ENCODE measurements around the gene MACROD2. TPM values are rescaled to one million over a fixed set of nuclear protein-coding genes. Genes with fewer than 3 reads are reported as not detected.

The MACROD2 gene
- total RNA-seq, 4 donors from 2014 or later, result 4.0 to 14.1 (median 10.4) TPM

GRCh38 chr20:15857173-15857784, 1862.0 kb downstream of the MACROD2 start:
- 94 to 96% methylated on average over 4 of the region's 4 CpGs for WGBS, 2 donors
- DNase-seq (ENCODE audit: low spot score in 2 of 2), result no peak
- Histone ChIP-seq H3K9me3 (no peaks in the 10 kb centered on the region), H3K4me1 (no peaks in the 10 kb centered on the region), H3K27me3 (no peaks in the 10 kb centered on the region), H3K27ac (no peak overlapping the region), H3K36me3 (no peaks in the 10 kb centered on the region), H3K4me3 (no peak overlapping the region)
- TF ChIP-seq EP300 (IDR thresholded peaks at IDR 0.05) (no peak), CTCF (IDR thresholded peaks at IDR 0.05) (no peak), POLR2A (IDR thresholded peaks at IDR 0.05) (no peak)

- Histone ChIP-seq H3K4me3 (no peak overlapping the region), H3K4me1 (no peaks in the 10 kb centered on the region), H3K27me3 (no peaks in the 10 kb centered on the region), H3K36me3 (no peaks in the 10 kb centered on the region), H3K27ac (no peak overlapping the region), H3K9me3 (no peaks in the 10 kb centered on the region)
- 93 to 98% methylated on average over 2 of the region's 2 CpGs for WGBS, 2 donors
- no peak for TF ChIP-seq EP300 (IDR thresholded peaks at IDR 0.05)
- TF ChIP-seq CTCF (IDR thresholded peaks at IDR 0.05), result no peak
- no peak for TF ChIP-seq POLR2A (IDR thresholded peaks at IDR 0.05)
- no peak for DNase-seq (ENCODE audit: low spot score in 2 of 2)
Measured at GRCh38 chr20:15859061-15859460, 1863.7 kb downstream of the MACROD2 start.

GRCh38 chr20:15860850-15861249, 1865.5 kb downstream of the MACROD2 start:
- no peak for DNase-seq (ENCODE audit: low spot score in 2 of 2)
- Histone ChIP-seq H3K4me1 (no peaks in the 10 kb centered on the region), H3K27me3 (no peaks in the 10 kb centered on the region), H3K9me3 (no peaks in the 10 kb centered on the region), H3K36me3 (no peaks in the 10 kb centered on the region), H3K4me3 (no peak overlapping the region), H3K27ac (no peak overlapping the region)
- TF ChIP-seq POLR2A (IDR thresholded peaks at IDR 0.05), result no peak
- WGBS, 2 donors, result 89 to 92% methylated on average over 2 of the region's 2 CpGs

- Histone ChIP-seq H3K9me3 (no peaks in the 10 kb centered on the region), H3K36me3 (no peaks in the 10 kb centered on the region), H3K27me3 (no peaks in the 10 kb centered on the region), H3K4me1 (no peaks in the 10 kb centered on the region), H3K27ac (no peak overlapping the region), H3K4me3 (no peak overlapping the region)
- no peak for DNase-seq (ENCODE audit: low spot score in 2 of 2)
- WGBS, 2 donors, result 68 to 72% methylated on average over 4 of the region's 4 CpGs
- TF ChIP-seq CTCF (IDR thresholded peaks at IDR 0.05) (no peak), EP300 (IDR thresholded peaks at IDR 0.05) (no peak), POLR2A (IDR thresholded peaks at IDR 0.05) (no peak)
Measured at GRCh38 chr20:15862178-15862577, 1866.9 kb downstream of the MACROD2 start.

GRCh38 chr20:15863735-15864134, 1868.4 kb downstream of the MACROD2 start:
- no peak for TF ChIP-seq CTCF (IDR thresholded peaks at IDR 0.05)
- TF ChIP-seq POLR2A (IDR thresholded peaks at IDR 0.05), result no peak
- no peak for TF ChIP-seq EP300 (IDR thresholded peaks at IDR 0.05)
- Histone ChIP-seq H3K4me1 (no peaks in the 10 kb centered on the region), H3K4me3 (no peak overlapping the region), H3K27ac (no peak overlapping the region), H3K27me3 (no peaks in the 10 kb centered on the region), H3K36me3 (no peaks in the 10 kb centered on the region), H3K9me3 (no peaks in the 10 kb centered on the region)
- no peak for DNase-seq (ENCODE audit: low spot score in 2 of 2)

- Histone ChIP-seq H3K9me3 (no peaks in the 10 kb centered on the region), H3K36me3 (no peaks in the 10 kb centered on the region), H3K27me3 (no peaks in the 10 kb centered on the region), H3K27ac (no peak overlapping the region), H3K4me3 (no peak overlapping the region), H3K4me1 (no peaks in the 10 kb centered on the region)
- WGBS, 2 donors, result 85 to 94% methylated on average over 2 of the region's 2 CpGs
- DNase-seq (ENCODE audit: low spot score in 2 of 2), result no peak
- TF ChIP-seq POLR2A (IDR thresholded peaks at IDR 0.05) (no peak), EP300 (IDR thresholded peaks at IDR 0.05) (no peak), CTCF (IDR thresholded peaks at IDR 0.05) (no peak)
Measured at GRCh38 chr20:15865553-15865952, 1870.2 kb downstream of the MACROD2 start.

Data from tibial nerve (tissue), 4 donors.